ENCODE measurements around the gene CCNH.
A peak's percentile ranks its signal among the peaks of the same experiment; 100 is the strongest.

Gene CCNH

DNA sequence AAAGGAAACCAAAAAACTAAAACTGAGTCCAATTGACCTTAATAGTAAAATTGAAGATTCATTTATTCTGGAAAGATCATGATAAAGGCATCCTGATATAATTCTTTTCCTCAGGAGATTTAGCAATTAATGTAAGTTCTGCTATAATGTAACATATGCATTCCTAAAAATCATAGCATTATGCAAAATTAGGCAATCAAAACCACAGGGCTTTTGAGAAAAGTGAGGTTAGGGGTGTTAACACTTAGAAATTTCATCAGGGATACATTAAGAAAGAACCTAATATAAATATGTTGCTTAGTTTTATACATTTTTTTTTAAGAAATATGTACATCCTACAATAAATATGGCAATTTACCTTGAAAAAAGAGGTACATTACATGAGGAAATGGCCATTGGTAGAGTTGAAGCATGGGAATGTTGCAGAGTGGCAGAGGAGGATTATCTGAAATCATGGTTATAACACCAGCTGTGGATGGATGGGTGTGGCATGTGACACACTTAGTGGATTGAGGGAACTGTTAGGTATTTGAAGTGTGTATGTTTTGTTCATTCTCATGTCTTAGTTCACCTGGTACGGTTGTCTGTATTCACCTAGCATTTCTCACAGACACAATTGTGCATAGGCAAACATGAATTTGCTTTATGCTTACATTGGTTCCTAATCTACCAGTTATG, 51.1 kb downstream of the CCNH start:
- H3K4me3 ChIP-seq (ENCODE audit: insufficient read length, low read depth) = no peak overlapping the region
- no peak for TF ChIP-seq YY1 (IDR thresholded peaks at IDR 0.05; ENCODE audit: insufficient read depth, insufficient read length)
- no peaks in the 10 kb centered on the region for H3K4me1 ChIP-seq (ENCODE audit: insufficient read depth, insufficient read length)
- peaks cover 13% of the 10 kb centered on the region for H3K36me3 ChIP-seq (ENCODE audit: insufficient read depth, insufficient read length, low read length)
- no peak overlapping the region for H3K9ac ChIP-seq (ENCODE audit: insufficient read length, low read depth)
- no peaks in the 10 kb centered on the region for H3K9me3 ChIP-seq (ENCODE audit: insufficient read depth, low read length)
- no peak for DNase-seq (ENCODE audit: low read depth, low spot score)
- no peaks in the 10 kb centered on the region for H3K27me3 ChIP-seq (ENCODE audit: insufficient read depth, insufficient read length)

DNA sequence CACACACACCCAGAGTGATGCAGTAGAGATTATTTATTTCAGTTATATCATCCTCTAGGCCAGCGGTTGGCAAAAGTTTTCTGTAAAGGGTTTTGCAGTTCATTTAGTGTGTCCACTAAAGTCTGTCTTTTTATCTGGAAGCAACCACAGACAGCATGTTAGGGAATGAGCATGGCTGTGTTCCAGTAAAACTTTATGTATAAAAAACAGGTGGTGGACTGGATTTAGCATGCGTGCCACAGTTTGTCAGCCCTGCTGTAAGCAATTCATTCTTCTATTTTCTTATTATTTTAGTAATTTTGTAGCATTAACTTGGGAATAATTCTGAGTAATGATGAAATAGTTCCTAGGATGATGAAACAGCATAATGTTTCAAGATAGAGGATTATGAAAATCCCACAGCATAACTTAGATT, 51.7 kb downstream of the CCNH start:
- DNase-seq (ENCODE audit: low read depth, low spot score) = no peak
- H3K36me3 ChIP-seq (ENCODE audit: insufficient read depth, insufficient read length, low read length) = peaks cover 12% of the 10 kb centered on the region
- H3K27me3 ChIP-seq (ENCODE audit: insufficient read depth, insufficient read length) = no peaks in the 10 kb centered on the region
- H3K9me3 ChIP-seq (ENCODE audit: insufficient read depth, low read length) = no peaks in the 10 kb centered on the region
- no peak for TF ChIP-seq YY1 (IDR thresholded peaks at IDR 0.05; ENCODE audit: insufficient read depth, insufficient read length)
- TF ChIP-seq ZNF274 (IDR thresholded peaks at IDR 0.05; ENCODE audit: low read depth, low read length) = no peak
- TF ChIP-seq SUZ12 (IDR thresholded peaks at IDR 0.05; ENCODE audit: extremely low read depth, insufficient read depth, insufficient read length) = no peak
- no peaks in the 10 kb centered on the region for H3K4me1 ChIP-seq (ENCODE audit: insufficient read depth, insufficient read length)
- no peak overlapping the region for H3K9ac ChIP-seq (ENCODE audit: insufficient read length, low read depth)
- no peak overlapping the region for H3K4me3 ChIP-seq (ENCODE audit: insufficient read length, low read depth)

DNA sequence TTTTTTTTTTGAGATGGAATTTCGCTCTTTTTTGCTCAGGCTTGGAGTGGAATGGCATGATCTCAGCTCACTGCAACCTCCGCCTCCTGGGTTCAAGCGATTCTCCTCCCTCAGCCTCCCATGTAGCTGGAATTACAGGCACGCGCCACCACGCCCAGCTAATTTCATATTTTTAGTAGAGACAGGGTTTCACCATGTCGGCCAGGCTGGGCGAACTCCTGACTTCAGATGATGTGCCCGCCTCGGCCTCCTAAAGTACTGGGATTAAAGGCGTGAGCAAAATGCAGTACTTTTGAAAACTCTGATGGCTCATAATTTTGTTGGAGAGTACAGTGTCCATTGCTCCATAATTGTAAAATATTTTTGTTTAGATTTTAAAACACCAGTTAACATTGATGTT, 52.6 kb downstream of the CCNH start:
- H3K4me3 ChIP-seq (ENCODE audit: insufficient read length, low read depth) = no peak overlapping the region
- no peak overlapping the region for H3K9ac ChIP-seq (ENCODE audit: insufficient read length, low read depth)
- no peak for DNase-seq (ENCODE audit: low read depth, low spot score)
- no peaks in the 10 kb centered on the region for H3K4me1 ChIP-seq (ENCODE audit: insufficient read depth, insufficient read length)
- TF ChIP-seq YY1 (IDR thresholded peaks at IDR 0.05; ENCODE audit: insufficient read depth, insufficient read length) (no peak), ZNF274 (IDR thresholded peaks at IDR 0.05; ENCODE audit: low read depth, low read length) (no peak), SUZ12 (IDR thresholded peaks at IDR 0.05; ENCODE audit: extremely low read depth, insufficient read depth, insufficient read length) (no peak)
- H3K36me3 ChIP-seq (ENCODE audit: insufficient read depth, insufficient read length, low read length) = peaks cover 12% of the 10 kb centered on the region
- H3K9me3 ChIP-seq (ENCODE audit: insufficient read depth, low read length) = no peaks in the 10 kb centered on the region
- H3K27me3 ChIP-seq (ENCODE audit: insufficient read depth, insufficient read length) = no peaks in the 10 kb centered on the region

DNA sequence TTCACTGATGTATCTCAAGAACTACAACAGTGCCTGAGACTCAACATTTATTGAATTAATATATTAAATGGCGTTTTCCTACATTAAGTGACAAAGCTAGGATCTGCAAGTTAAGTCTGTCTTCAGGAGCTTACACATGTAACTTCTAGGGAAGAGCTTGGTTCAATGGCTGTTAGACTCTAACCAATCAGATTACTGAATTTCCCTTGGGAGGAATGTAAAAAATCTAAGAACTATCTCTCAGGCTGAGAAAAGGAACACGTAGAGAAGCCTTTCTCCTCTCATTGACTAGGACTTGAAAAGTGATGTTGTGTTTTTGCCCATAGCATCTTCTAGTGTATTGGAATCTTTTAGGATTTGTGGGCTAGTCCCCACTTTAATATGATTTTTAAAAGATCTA, 53.6 kb downstream of the CCNH start:
- DNase-seq (ENCODE audit: low read depth, low spot score) = peak; percentile 1
- no peaks in the 10 kb centered on the region for H3K27me3 ChIP-seq (ENCODE audit: insufficient read depth, insufficient read length)
- TF ChIP-seq YY1 (IDR thresholded peaks at IDR 0.05; ENCODE audit: insufficient read depth, insufficient read length) = no peak
- no peak for TF ChIP-seq ZNF274 (IDR thresholded peaks at IDR 0.05; ENCODE audit: low read depth, low read length)
- TF ChIP-seq SUZ12 (IDR thresholded peaks at IDR 0.05; ENCODE audit: extremely low read depth, insufficient read depth, insufficient read length) = no peak
- H3K9ac ChIP-seq (ENCODE audit: insufficient read length, low read depth) = no peak overlapping the region
- H3K4me3 ChIP-seq (ENCODE audit: insufficient read length, low read depth) = no peak overlapping the region
- H3K36me3 ChIP-seq (ENCODE audit: insufficient read depth, insufficient read length, low read length) = peaks cover 20% of the 10 kb centered on the region
- no peaks in the 10 kb centered on the region for H3K4me1 ChIP-seq (ENCODE audit: insufficient read depth, insufficient read length)
- H3K9me3 ChIP-seq (ENCODE audit: insufficient read depth, low read length) = no peaks in the 10 kb centered on the region

DNA sequence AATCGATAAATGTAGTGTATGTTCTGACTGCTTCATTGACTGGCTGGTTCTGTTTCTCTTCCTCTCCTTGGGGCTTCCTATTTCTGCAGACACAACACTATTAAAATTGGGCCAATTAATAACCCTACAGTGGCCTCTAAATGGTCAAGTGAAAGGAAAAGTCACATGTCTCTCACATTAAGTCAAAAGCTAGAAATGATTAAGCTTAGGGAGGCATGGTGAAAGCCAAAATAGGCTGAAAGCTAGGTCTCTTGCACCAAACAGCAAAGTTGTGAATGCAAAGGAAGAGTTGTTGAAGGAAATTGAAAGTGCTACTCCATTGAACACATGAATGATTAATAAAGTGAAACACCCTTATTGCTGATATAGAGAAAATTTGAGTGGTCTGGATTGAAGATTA, 58.2 kb downstream of the CCNH start:
- Histone ChIP-seq H3K9ac (ENCODE audit: insufficient read length, low read depth) (no peak overlapping the region), H3K27me3 (ENCODE audit: insufficient read depth, insufficient read length) (no peaks in the 10 kb centered on the region), H3K4me3 (ENCODE audit: insufficient read length, low read depth) (no peak overlapping the region), H3K4me1 (ENCODE audit: insufficient read depth, insufficient read length) (no peaks in the 10 kb centered on the region), H3K36me3 (ENCODE audit: insufficient read depth, insufficient read length, low read length) (peaks cover 15% of the 10 kb centered on the region), H3K9me3 (ENCODE audit: insufficient read depth, low read length) (no peaks in the 10 kb centered on the region)
- TF ChIP-seq YY1 (IDR thresholded peaks at IDR 0.05; ENCODE audit: insufficient read depth, insufficient read length) (no peak), SUZ12 (IDR thresholded peaks at IDR 0.05; ENCODE audit: extremely low read depth, insufficient read depth, insufficient read length) (no peak), ZNF274 (IDR thresholded peaks at IDR 0.05; ENCODE audit: low read depth, low read length) (no peak)
- DNase-seq (ENCODE audit: low read depth, low spot score) = no peak

DNA sequence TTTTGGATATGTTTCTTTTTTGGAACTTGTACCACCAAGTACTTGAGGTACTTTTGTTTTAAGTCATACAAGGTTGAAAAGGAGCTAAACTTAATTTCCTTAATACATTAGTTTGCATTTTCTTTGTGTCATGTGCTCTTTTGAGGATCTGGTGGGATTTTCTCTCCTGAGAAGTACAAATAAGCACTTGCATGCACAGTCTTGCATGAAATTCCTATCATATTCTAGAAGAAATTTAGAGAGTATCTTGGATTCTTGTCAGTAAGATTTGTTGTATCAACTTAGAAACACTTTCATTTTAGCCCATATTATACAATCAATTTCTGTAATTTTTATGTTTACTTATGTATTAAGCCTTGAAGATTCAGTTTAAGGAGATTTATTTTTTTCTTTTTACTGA, 64.9 kb downstream of the CCNH start:
- Histone ChIP-seq H3K9ac (ENCODE audit: insufficient read length, low read depth) (no peak overlapping the region), H3K4me1 (ENCODE audit: insufficient read depth, insufficient read length) (no peaks in the 10 kb centered on the region), H3K4me3 (ENCODE audit: insufficient read length, low read depth) (no peak overlapping the region), H3K36me3 (ENCODE audit: insufficient read depth, insufficient read length, low read length) (peaks cover 9% of the 10 kb centered on the region), H3K9me3 (ENCODE audit: insufficient read depth, low read length) (no peaks in the 10 kb centered on the region), H3K27me3 (ENCODE audit: insufficient read depth, insufficient read length) (no peaks in the 10 kb centered on the region)
- TF ChIP-seq ZNF274 (IDR thresholded peaks at IDR 0.05; ENCODE audit: low read depth, low read length) = no peak
- TF ChIP-seq SUZ12 (IDR thresholded peaks at IDR 0.05; ENCODE audit: extremely low read depth, insufficient read depth, insufficient read length) = no peak
- no peak for TF ChIP-seq YY1 (IDR thresholded peaks at IDR 0.05; ENCODE audit: insufficient read depth, insufficient read length)
- DNase-seq (ENCODE audit: low read depth, low spot score) = no peak

DNA sequence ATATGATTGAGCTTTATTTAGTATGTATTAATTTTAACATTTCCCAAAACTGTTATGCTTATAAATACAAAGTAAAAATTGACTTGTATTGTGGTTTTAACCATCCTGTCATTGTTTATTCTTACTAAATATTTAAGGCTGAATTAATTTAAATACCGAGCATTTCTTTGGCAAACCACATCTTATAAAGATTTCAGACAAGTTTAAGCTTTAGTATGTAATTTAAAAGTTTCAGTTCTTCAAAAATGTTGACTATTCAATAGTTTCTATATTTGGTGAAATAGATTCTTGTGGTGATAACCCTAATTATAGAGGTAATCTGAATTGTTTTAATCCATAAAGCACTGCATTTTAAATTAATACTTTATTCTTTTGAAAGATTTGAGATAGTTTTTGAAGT, 65.5 kb downstream of the CCNH start:
- Histone ChIP-seq H3K4me1 (ENCODE audit: insufficient read depth, insufficient read length) (no peaks in the 10 kb centered on the region), H3K27me3 (ENCODE audit: insufficient read depth, insufficient read length) (no peaks in the 10 kb centered on the region), H3K9me3 (ENCODE audit: insufficient read depth, low read length) (no peaks in the 10 kb centered on the region), H3K4me3 (ENCODE audit: insufficient read length, low read depth) (no peak overlapping the region), H3K36me3 (ENCODE audit: insufficient read depth, insufficient read length, low read length) (peaks cover 9% of the 10 kb centered on the region), H3K9ac (ENCODE audit: insufficient read length, low read depth) (no peak overlapping the region)
- no peak for TF ChIP-seq ZNF274 (IDR thresholded peaks at IDR 0.05; ENCODE audit: low read depth, low read length)
- TF ChIP-seq SUZ12 (IDR thresholded peaks at IDR 0.05; ENCODE audit: extremely low read depth, insufficient read depth, insufficient read length) = no peak
- TF ChIP-seq YY1 (IDR thresholded peaks at IDR 0.05; ENCODE audit: insufficient read depth, insufficient read length) = no peak
- DNase-seq (ENCODE audit: low read depth, low spot score) = no peak

Measured in NT2/D1 (cell line).